Tibial nerve (tissue), 4 donors: ENCODE data around the gene CDH4.

Source experiments
- CTCF ChIP-seq, 5 experiments: fragments of 200-600 bp in 3 of 5; fragments of 450-650 bp in 2 of 5; sonication (generic) in 3 of 5; IDR thresholded peaks; one replicate each; pipeline ENCODE4 v1.5.1; 2016 to 2019; ENCODE audit warnings: antibody characterized with exemption in 5 of 5, mild to moderate bottlenecking in 3 of 5, moderate library complexity in 2 of 5
- EP300 ChIP-seq, 2 donors: sonication (generic); formaldehyde crosslinking; IDR thresholded peaks; one replicate each; pipeline ENCODE4 v1.6.1; 2017; ENCODE audit warnings: antibody characterized with exemption in 2 of 2, mild to moderate bottlenecking in 1 of 2
- POLR2A ChIP-seq, 2 donors: fragments of 450-650 bp; IDR thresholded peaks; one replicate each; pipeline ENCODE4 v1.6.1; 2017; ENCODE audit warnings: antibody characterized with exemption in 2 of 2, mild to moderate bottlenecking in 2 of 2, moderate library complexity in 2 of 2

DNA sequence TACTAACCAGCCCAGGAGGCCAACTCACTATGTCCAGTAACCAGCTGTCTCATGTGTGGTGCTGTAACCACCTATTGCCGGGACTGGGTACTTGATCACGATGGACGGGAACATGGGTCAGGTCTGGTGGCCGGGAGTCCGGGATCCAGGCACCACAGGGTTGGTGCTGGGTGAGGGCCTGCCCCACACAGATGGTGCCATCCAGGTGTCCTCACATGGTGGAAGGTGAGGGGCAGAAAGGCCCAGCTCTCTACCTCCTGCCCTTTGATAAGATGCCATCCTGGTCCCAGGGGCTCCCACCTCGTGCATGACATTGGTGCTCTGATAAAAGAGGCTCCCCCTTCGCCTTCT lies 697.3 kb downstream of the CDH4 start:
- TF ChIP-seq CTCF (IDR thresholded peaks at IDR 0.05) (no peak), POLR2A (IDR thresholded peaks at IDR 0.05) (no peak), EP300 (IDR thresholded peaks at IDR 0.05) (no peak)
